Measurements from ENCODE around the gene MAN1B1.
A peak's percentile ranks its signal among the peaks of the same experiment; 100 is the strongest.

The MAN1B1 gene

GRCh38 chr9:137149363-137149762, 62.6 kb downstream of the MAN1B1 start:
- Mint-ChIP-seq H3K27ac (peak overlapping the region; percentile 17), H3K4me1 (peaks cover 7% of the 10 kb centered on the region), H3K9me3 (no peaks in the 10 kb centered on the region), H3K27me3 (peaks cover 17% of the 10 kb centered on the region), H3K36me3 (no peaks in the 10 kb centered on the region), H3K4me3 (no peak overlapping the region)
- ATAC-seq (ENCODE audit: low read depth): no peak
- no peak for DNase-seq (ENCODE audit: low spot score in 2 of 2)

DNA sequence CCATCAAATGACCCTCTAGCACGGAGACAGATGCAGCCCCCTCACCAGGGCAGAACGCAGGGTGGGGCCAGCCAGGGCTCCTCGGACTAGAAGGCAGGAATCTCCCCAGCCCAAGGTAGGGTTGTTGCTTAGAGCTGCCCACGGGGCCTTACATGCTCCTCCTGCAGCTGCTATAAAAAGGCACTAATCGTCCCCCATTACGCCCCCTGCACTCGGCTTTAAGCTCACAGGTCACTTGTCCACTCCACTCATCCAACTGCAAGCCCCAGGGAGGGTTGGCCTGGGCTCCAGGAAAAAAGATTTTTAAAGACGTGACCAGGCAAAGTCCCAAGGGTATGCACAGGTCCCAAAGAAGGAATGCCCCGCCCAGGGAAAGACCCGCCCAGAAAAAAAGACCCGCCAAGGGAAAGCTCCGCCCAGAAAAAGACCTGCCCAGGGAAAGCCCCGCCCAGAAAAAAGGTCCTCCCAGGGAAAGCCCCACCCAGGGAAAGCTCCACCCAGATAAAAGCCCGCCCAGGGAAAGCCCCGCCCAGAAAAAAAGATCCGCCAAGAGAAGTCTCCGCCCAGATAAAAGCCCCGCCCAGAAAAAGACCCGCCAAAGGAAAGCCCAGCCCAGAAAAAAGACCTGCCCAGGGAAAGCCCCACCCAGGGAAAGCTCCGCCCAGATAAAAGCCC, 63.3 kb downstream of the MAN1B1 start:
- no peaks in the 10 kb centered on the region for H3K36me3 Mint-ChIP-seq
- H3K27ac Mint-ChIP-seq: no peak overlapping the region
- peaks cover 7% of the 10 kb centered on the region for H3K4me1 Mint-ChIP-seq
- no peak for ATAC-seq (ENCODE audit: low read depth)
- H3K27me3 Mint-ChIP-seq: peaks cover 15% of the 10 kb centered on the region
- no peak overlapping the region for H3K4me3 Mint-ChIP-seq
- no peaks in the 10 kb centered on the region for H3K9me3 Mint-ChIP-seq
- DNase-seq (ENCODE audit: low spot score in 2 of 2): no peak

DNA sequence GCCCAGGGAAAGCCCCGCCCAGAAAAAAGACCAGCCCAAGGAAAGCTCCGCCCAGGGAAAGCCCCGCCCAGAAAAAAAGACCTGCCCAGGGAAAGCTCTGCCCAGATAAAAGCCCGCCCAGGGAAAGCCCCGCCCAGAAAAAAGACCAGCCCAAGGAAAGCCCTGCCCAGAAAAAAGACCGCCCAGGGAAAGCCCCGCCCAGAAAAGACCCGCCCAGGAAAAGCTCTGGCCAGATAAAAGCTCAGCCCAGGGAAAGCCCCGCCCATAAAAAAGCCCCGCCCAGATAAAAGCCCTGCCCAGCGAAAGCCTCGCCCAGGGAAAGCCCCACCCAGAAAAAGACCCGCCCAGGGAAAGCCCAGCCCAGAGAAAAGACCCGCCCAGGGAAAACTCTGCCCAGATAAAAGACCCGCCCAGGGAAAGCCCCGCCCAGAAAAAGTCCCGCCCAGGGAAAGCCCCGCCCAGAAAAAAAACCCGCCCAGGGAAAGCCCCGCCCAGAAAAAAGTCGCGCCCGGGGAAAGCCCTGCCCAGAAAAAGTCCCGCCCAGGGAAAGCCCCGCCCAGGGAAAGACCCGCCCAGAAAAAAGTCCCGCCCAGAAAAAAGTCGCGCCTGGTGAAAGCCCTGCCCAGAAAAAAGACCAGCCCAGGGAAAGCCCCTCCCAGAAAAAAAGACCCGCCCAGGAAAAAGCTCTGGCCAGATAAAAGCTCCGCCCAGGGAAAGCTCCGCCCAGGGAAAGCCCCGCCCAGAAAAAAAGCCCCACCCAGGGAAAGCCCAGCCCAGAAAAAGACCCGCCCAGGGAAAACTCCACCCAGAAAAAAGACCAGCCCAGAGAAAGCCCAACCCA, 64.1 kb downstream of the MAN1B1 start:
- Mint-ChIP-seq H3K27ac (no peak overlapping the region), H3K36me3 (no peaks in the 10 kb centered on the region)
- peak; percentile 51 for ATAC-seq (ENCODE audit: low read depth)

DNA sequence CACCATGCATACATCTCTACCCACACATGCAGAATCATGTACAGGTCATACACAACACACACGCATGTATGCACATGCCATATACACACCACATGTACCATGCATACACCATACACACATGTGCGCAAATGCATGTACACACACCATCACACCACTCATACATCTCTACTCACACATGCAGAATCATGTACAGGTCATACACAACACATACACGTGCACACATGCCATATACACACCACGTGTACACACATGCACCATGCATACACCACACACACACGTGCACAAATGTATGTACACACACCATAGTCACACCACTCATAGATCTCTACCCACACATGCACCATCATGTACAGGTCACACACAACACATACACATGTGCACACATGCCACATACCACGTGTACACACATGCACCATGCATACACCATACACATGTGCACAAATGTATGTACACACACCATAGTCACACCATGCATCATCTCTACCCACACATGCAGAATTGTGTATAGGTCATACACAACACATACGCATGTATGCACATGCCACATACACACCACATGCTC, 66.1 kb downstream of the MAN1B1 start:
- no peak overlapping the region for H3K4me3 Mint-ChIP-seq
- H3K36me3 Mint-ChIP-seq: no peaks in the 10 kb centered on the region
- peaks cover 9% of the 10 kb centered on the region for H3K27me3 Mint-ChIP-seq
- peaks cover 6% of the 10 kb centered on the region for H3K4me1 Mint-ChIP-seq
- H3K9me3 Mint-ChIP-seq: no peaks in the 10 kb centered on the region
- ATAC-seq (ENCODE audit: low read depth) (no peak), DNase-seq (ENCODE audit: low spot score in 2 of 2) (no peak)
- H3K27ac Mint-ChIP-seq: no peak overlapping the region

More for the DNA sequence above, 64.1 kb downstream of the MAN1B1 start:
- H3K27me3 Mint-ChIP-seq: peaks cover 15% of the 10 kb centered on the region
- no peaks in the 10 kb centered on the region for H3K9me3 Mint-ChIP-seq
- no peak overlapping the region for H3K4me3 Mint-ChIP-seq
- H3K4me1 Mint-ChIP-seq: peaks cover 7% of the 10 kb centered on the region
- peak; percentile 49 to 61 for DNase-seq (ENCODE audit: low spot score in 2 of 2)

GRCh38 chr9:137156567-137157375, 70.0 kb downstream of the MAN1B1 start:
- peaks cover 14% of the 10 kb centered on the region for H3K4me1 Mint-ChIP-seq
- DNase-seq (ENCODE audit: low spot score in 2 of 2) (peak; percentile 39 to 54), ATAC-seq (ENCODE audit: low read depth) (peak; percentile 68)
- H3K4me3 Mint-ChIP-seq: peak overlapping the region; percentile 52
- no peak overlapping the region for H3K27ac Mint-ChIP-seq
- H3K36me3 Mint-ChIP-seq: no peaks in the 10 kb centered on the region
- peaks cover 19% of the 10 kb centered on the region for H3K27me3 Mint-ChIP-seq
- H3K9me3 Mint-ChIP-seq: no peaks in the 10 kb centered on the region

- peak overlapping the region; percentile 58 for H3K27ac Mint-ChIP-seq
- ATAC-seq (ENCODE audit: low read depth) (no peak), DNase-seq (ENCODE audit: low spot score in 2 of 2) (no peak)
- peaks cover 22% of the 10 kb centered on the region for H3K27me3 Mint-ChIP-seq
- H3K9me3 Mint-ChIP-seq: no peaks in the 10 kb centered on the region
- no peak overlapping the region for H3K4me3 Mint-ChIP-seq
- H3K4me1 Mint-ChIP-seq: peaks cover 14% of the 10 kb centered on the region
- no peaks in the 10 kb centered on the region for H3K36me3 Mint-ChIP-seq
These were observed 71.0 kb downstream of the MAN1B1 start for GRCh38 chr9:137157618-137158415.

DNA sequence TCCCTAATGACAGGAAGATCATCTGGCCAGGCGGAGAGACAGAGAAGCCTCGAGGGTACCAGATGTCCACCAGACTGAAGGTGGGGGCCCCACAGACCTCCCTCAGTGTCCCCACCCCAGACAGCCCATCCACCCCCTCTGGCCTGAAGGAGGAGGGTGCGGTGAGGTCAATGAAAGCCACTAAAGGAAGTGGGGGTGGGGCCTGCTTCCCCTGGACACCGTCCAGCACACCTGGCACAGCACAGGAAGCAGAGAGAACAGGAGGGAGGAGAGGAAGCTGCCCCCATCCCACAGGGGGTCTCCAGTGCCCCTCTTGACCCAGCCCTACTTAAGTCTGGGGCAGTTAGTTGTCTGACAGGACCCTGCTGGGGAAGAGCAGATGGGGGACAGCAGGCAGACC, 71.8 kb downstream of the MAN1B1 start:
- Mint-ChIP-seq H3K27ac (no peak overlapping the region), H3K36me3 (no peaks in the 10 kb centered on the region), H3K4me3 (no peak overlapping the region)

More for the DNA sequence above, 71.8 kb downstream of the MAN1B1 start:
- H3K27me3 Mint-ChIP-seq: peaks cover 25% of the 10 kb centered on the region
- no peak for DNase-seq (ENCODE audit: low spot score in 2 of 2)
- H3K4me1 Mint-ChIP-seq: peaks cover 14% of the 10 kb centered on the region
- no peaks in the 10 kb centered on the region for H3K9me3 Mint-ChIP-seq
- ATAC-seq (ENCODE audit: low read depth): no peak
